Trophoblast cell (in vitro differentiated cells and primary cell): ENCODE data around the gene OPRM1.

Experiments
- DNase-seq, 2 donors: peaks; one replicate each; pipeline ENCODE4 v3.0.0-alpha.2; 2016
- H2AFZ ChIP-seq: 2 replicates; pipeline ENCODE4 v1.6.1; 2013; ENCODE audit warnings: low read length, moderate library complexity, mild to moderate bottlenecking; ENCODE audit not compliant: insufficient read depth, poor library complexity
- H2AK5ac ChIP-seq: 2 replicates; pipeline ENCODE4 v1.6.1; 2013; ENCODE audit warnings: mild to moderate bottlenecking, low read length
- H2BK120ac ChIP-seq: 2 replicates; pipeline ENCODE4 v1.6.1; 2013; ENCODE audit warnings: low read length, mild to moderate bottlenecking, moderate library complexity; ENCODE audit not compliant: insufficient read depth, poor library complexity
- H2BK12ac ChIP-seq: 2 replicates; pipeline ENCODE4 v1.6.1; 2013; ENCODE audit warnings: mild to moderate bottlenecking, low read length, moderate library complexity
- H2BK5ac ChIP-seq: 2 replicates; pipeline ENCODE4 v1.6.1; 2013; ENCODE audit warnings: low read length, low read depth, moderate library complexity, mild to moderate bottlenecking; ENCODE audit not compliant: poor library complexity
- H3K14ac ChIP-seq: 2 replicates; pipeline ENCODE4 v1.6.1; 2013; ENCODE audit warnings: mild to moderate bottlenecking, low read length
- H3K18ac ChIP-seq: 2 replicates; pipeline ENCODE4 v1.6.1; 2013; ENCODE audit warnings: mild to moderate bottlenecking, low read length
- H3K23ac ChIP-seq: 2 replicates; pipeline ENCODE4 v1.6.1; 2013; ENCODE audit warnings: low read length
- H3K27ac ChIP-seq: 2 replicates; pipeline ENCODE4 v1.5.1; 2013; ENCODE audit warnings: low read depth, mild to moderate bottlenecking, inconsistent platforms, low read length, moderate library complexity
- H3K27me3 ChIP-seq: 2 replicates; pipeline ENCODE4 v1.6.1; 2013; ENCODE audit warnings: inconsistent platforms, mild to moderate bottlenecking, low read length, moderate library complexity; ENCODE audit not compliant: insufficient read depth
- H3K36me3 ChIP-seq, 2 experiments: 1 replicate in 1 of 2; 2 replicates in 1 of 2; pipeline ENCODE4 v1.6.1; 2013; ENCODE audit warnings: low read length in 2 of 2, mild to moderate bottlenecking in 2 of 2, moderate library complexity in 1 of 2; ENCODE audit not compliant: insufficient read depth in 2 of 2, control insufficient read depth in 1 of 2
- H3K4ac ChIP-seq: 2 replicates; pipeline ENCODE4 v1.6.1; 2013; ENCODE audit warnings: low read depth, mild to moderate bottlenecking, low read length, moderate library complexity
- H3K4me1 ChIP-seq, 2 experiments: 1 replicate in 1 of 2; 2 replicates in 1 of 2; pipeline ENCODE4 v1.6.1; 2013; ENCODE audit warnings: low read length in 2 of 2, mild to moderate bottlenecking in 2 of 2, moderate library complexity in 1 of 2; ENCODE audit not compliant: insufficient read depth in 2 of 2, control insufficient read depth in 1 of 2
- H3K4me2 ChIP-seq: 2 replicates; pipeline ENCODE4 v1.6.1; 2013; ENCODE audit warnings: inconsistent platforms, mild to moderate bottlenecking, low read length, moderate library complexity
- H3K4me3 ChIP-seq: 2 replicates; pipeline ENCODE4 v1.5.1; 2013; ENCODE audit warnings: mild to moderate bottlenecking, low read depth, low read length, inconsistent platforms
- H3K79me1 ChIP-seq: one replicate; pipeline ENCODE4 v1.6.1; 2013; ENCODE audit warnings: low read length
- H3K79me2 ChIP-seq: 2 replicates; pipeline ENCODE4 v1.6.1; 2013; ENCODE audit warnings: low read length, mild to moderate bottlenecking; ENCODE audit not compliant: control insufficient read depth, insufficient read depth, poor library complexity
- H3K9ac ChIP-seq: 2 replicates; pipeline ENCODE4 v1.6.1; 2013; ENCODE audit warnings: mild to moderate bottlenecking, low read length
- H3K9me3 ChIP-seq: 2 replicates; pipeline ENCODE4 v1.6.1; 2013; ENCODE audit warnings: low read depth, mild to moderate bottlenecking, control low read depth, inconsistent platforms, low read length; ENCODE audit not compliant: insufficient read depth
- H4K12ac ChIP-seq: 2 replicates; pipeline ENCODE4 v1.6.1; 2013; ENCODE audit warnings: low read depth, mild to moderate bottlenecking, low read length, moderate library complexity
- H4K8ac ChIP-seq: 2 replicates; pipeline ENCODE4 v1.6.1; 2013; ENCODE audit warnings: low read depth, mild to moderate bottlenecking, low read length, moderate library complexity
- H4K91ac ChIP-seq: one replicate; pipeline ENCODE4 v1.6.1; 2013; ENCODE audit warnings: low read depth, mild to moderate bottlenecking, low read length, moderate library complexity
- WGBS: extraction: QIAGEN DNeasy Blood & Tissue Kit; methylation state at CpG from one replicate; pipeline ENCODE4 v1.1.7; 2013; ENCODE audit warnings: missing lambda C conversion rate; ENCODE audit not compliant: insufficient read length, insufficient coverage; ENCODE audit errors: extremely low coverage; 5-methylcytosine and 5-hydroxymethylcytosine counted together

OPRM1 gene

DNA sequence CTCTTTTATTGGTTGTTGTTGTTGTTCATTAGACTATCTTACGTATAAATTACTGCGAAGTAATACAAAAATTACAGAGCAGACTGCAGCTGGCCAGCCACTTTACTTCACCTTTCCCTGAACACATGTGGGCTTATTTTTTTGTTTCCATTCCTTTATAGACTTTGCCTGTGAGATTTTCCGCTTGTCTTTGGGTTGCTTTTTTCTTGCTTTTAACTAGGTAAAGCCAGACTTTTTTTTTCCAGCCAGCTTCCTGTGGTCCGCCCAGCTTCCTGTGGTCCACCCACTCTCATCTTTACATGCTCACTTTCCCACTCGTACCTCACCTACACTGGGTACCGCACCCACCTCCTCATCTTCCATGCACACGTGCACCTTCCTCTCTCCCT is 238.6 kb downstream of the OPRM1 start:
- Histone ChIP-seq H3K4me2 (no peak overlapping the region), H3K9ac (no peak overlapping the region), H3K79me1 (no peaks in the 10 kb centered on the region), H2AK5ac (no peak overlapping the region), H4K91ac (no peak overlapping the region), H3K4me1 (no peaks in the 10 kb centered on the region), H3K27ac (no peak overlapping the region), H2BK120ac (no peak overlapping the region), H3K36me3 (no peaks in the 10 kb centered on the region), H3K23ac (no peak overlapping the region), H3K14ac (no peak overlapping the region), H2BK5ac (no peak overlapping the region), H3K27me3 (no peaks in the 10 kb centered on the region), H3K79me2 (no peaks in the 10 kb centered on the region), H3K4me3 (no peak overlapping the region), H2AFZ (peak overlapping the region; percentile 23), H3K18ac (no peak overlapping the region), H3K9me3 (no peaks in the 10 kb centered on the region), H4K8ac (no peak overlapping the region), H3K4ac (no peak overlapping the region), H4K12ac (no peak overlapping the region), H2BK12ac (no peak overlapping the region)
- no CpG with 5 or more reads among the region's 7 CpGs for WGBS
- no peak for DNase-seq

DNA sequence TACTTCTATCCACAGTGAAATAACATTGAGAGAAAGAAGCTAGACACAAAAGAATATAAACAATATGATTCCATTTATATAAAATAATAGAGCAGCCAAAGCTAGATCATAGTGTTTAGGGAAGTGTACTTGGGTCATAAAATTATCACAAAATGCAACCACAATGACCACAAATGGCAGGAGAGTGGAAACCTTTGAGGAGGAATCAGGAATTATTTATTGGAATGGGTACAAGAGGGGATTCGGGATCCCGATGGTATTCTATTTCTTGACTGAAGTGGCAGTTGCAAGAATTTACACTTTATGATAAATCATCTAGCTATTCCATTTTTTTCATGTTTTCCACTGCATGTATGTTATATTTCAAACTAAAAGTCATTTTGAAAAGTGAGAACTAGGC is 241.5 kb downstream of the OPRM1 start:
- no peak overlapping the region for H2AFZ ChIP-seq
- no peak overlapping the region for H3K4ac ChIP-seq
- H3K9me3 ChIP-seq: no peaks in the 10 kb centered on the region
- DNase-seq: no peak
- H3K27ac ChIP-seq: no peak overlapping the region
- no peaks in the 10 kb centered on the region for H3K79me1 ChIP-seq
- H3K79me2 ChIP-seq: no peaks in the 10 kb centered on the region
- no peaks in the 10 kb centered on the region for H3K36me3 ChIP-seq
- H2BK12ac ChIP-seq: no peak overlapping the region
- no peak overlapping the region for H2AK5ac ChIP-seq
- H4K8ac ChIP-seq: no peak overlapping the region
- H2BK120ac ChIP-seq: no peak overlapping the region
- H3K4me2 ChIP-seq: no peak overlapping the region
- no peak overlapping the region for H3K14ac ChIP-seq
- H3K9ac ChIP-seq: no peak overlapping the region
- H4K12ac ChIP-seq: no peak overlapping the region
- no peaks in the 10 kb centered on the region for H3K27me3 ChIP-seq
- no peak overlapping the region for H3K23ac ChIP-seq
- no peaks in the 10 kb centered on the region for H3K4me1 ChIP-seq
- no peak overlapping the region for H3K4me3 ChIP-seq
- no peak overlapping the region for H3K18ac ChIP-seq
- H4K91ac ChIP-seq: no peak overlapping the region
- WGBS: no CpG with 5 or more reads among the region's 2 CpGs
- no peak overlapping the region for H2BK5ac ChIP-seq

DNA sequence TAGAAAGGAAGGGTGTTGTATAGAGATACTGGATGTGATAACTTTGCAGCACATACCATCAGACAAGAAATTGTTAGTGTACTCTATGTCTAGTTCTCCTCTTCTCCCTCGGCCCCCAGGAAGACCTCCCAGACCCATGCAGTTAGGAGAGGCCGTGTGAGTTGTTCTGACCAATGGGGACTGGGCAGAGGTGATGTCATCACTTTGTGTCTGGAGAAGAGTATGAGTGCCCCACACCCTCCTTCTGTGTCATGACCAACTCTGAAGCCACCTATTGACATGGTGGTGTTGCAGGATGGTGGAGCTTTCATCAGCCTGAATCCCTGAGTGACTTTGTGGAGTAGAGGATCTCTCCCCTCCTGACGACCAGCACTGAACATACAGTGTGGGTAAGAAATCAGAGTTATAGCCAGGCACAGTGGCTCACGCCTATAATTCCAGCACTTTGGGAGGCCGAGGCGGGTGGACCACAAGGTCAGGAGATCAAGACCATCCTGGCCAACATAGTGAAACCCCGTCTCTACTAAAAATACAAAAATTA is 245.3 kb downstream of the OPRM1 start:
- Histone ChIP-seq H3K79me1 (no peaks in the 10 kb centered on the region), H3K27me3 (no peaks in the 10 kb centered on the region), H2BK120ac (no peak overlapping the region), H3K4me3 (no peak overlapping the region), H3K79me2 (no peaks in the 10 kb centered on the region), H3K14ac (no peak overlapping the region), H4K91ac (no peak overlapping the region), H3K23ac (no peak overlapping the region), H3K4ac (no peak overlapping the region), H2BK12ac (no peak overlapping the region), H2AK5ac (no peak overlapping the region), H3K9ac (no peak overlapping the region), H3K4me2 (no peak overlapping the region), H4K8ac (no peak overlapping the region), H4K12ac (no peak overlapping the region), H2AFZ (no peak overlapping the region), H3K9me3 (no peaks in the 10 kb centered on the region), H3K4me1 (no peaks in the 10 kb centered on the region), H3K18ac (no peak overlapping the region), H3K27ac (no peak overlapping the region), H2BK5ac (no peak overlapping the region), H3K36me3 (no peaks in the 10 kb centered on the region)
- no CpG with 5 or more reads among the region's 7 CpGs for WGBS
- no peak for DNase-seq

DNA sequence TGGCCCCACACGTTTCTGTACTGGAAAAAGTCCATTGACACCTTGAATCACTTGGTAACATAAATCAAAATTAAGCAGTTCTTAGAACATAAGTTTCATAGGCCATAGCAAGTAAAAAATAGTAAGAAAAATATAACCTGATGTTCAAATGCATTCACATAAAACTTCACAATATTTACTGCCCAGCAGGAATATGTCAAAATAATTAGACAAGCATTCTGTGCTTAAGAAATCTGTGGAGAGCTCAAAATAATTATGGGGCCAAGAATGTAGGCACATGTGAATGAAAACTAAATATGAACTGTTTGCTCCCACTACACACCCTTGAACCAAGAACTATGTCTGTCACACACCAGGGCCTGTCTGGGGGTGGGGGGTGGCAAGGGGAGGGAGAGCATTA is 246.8 kb downstream of the OPRM1 start:
- H3K4ac ChIP-seq: no peak overlapping the region
- peaks cover 0 to 2% of the 10 kb centered on the region in 2 experiments for H3K4me1 ChIP-seq
- H3K4me3 ChIP-seq: no peak overlapping the region
- no peak overlapping the region for H4K8ac ChIP-seq
- no peaks in the 10 kb centered on the region for H3K79me2 ChIP-seq
- H4K91ac ChIP-seq: no peak overlapping the region
- no peak overlapping the region for H2AFZ ChIP-seq
- no peak overlapping the region for H3K18ac ChIP-seq
- no CpG with 5 or more reads among the region's 1 CpG for WGBS
- no peak overlapping the region for H3K9ac ChIP-seq
- no peak for DNase-seq
- no peak overlapping the region for H2AK5ac ChIP-seq
- H2BK120ac ChIP-seq: no peak overlapping the region
- no peak overlapping the region for H2BK12ac ChIP-seq
- H3K79me1 ChIP-seq: no peaks in the 10 kb centered on the region
- no peaks in the 10 kb centered on the region for H3K36me3 ChIP-seq
- peaks cover 2% of the 10 kb centered on the region for H3K9me3 ChIP-seq
- no peak overlapping the region for H2BK5ac ChIP-seq
- no peak overlapping the region for H3K4me2 ChIP-seq
- no peak overlapping the region for H3K23ac ChIP-seq
- no peak overlapping the region for H4K12ac ChIP-seq
- H3K27me3 ChIP-seq: no peaks in the 10 kb centered on the region
- no peak overlapping the region for H3K14ac ChIP-seq
- H3K27ac ChIP-seq: no peak overlapping the region
